Left kidney (tissue), 2 donors: ENCODE measurements around the gene ITGB6. TPM values are rescaled to one million over a fixed set of nuclear protein-coding genes. Genes with fewer than 3 reads are reported as not detected.
A peak's percentile ranks its signal among the peaks of the same experiment; 100 is the strongest.
"Not testable (repeated sequence)": the region's sequence is repeated elsewhere in the genome, so short reads cannot be mapped to it uniquely, and the experiment has no call there.

Experiments
- DNase-seq: peaks from one replicate; pipeline ENCODE4 v3.0.0-alpha.2; 2013
- polyA plus RNA-seq: library from polyadenylated mRNA; unstranded; fragments of 120-200 nt; gene quantifications from one replicate; pipeline ENCODE4 v1.2.1, GENCODE V29; 2013; ENCODE audit not compliant: insufficient read length

ITGB6 gene
- polyA plus RNA-seq, 1 donor, result 16.7 TPM

GRCh38 chr2:160140471-160140870 is 59.6 kb downstream of the ITGB6 start:
- DNase-seq, result no peak

GRCh38 chr2:160139991-160140390 is 60.1 kb downstream of the ITGB6 start:
- no peak for DNase-seq

- no peak for DNase-seq
Observed at GRCh38 chr2:160139350-160139749, 60.7 kb downstream of the ITGB6 start.

GRCh38 chr2:160138406-160138805 is 61.7 kb downstream of the ITGB6 start:
- no peak for DNase-seq

GRCh38 chr2:160137464-160137863 is 62.6 kb downstream of the ITGB6 start:
- DNase-seq, result no peak

GRCh38 chr2:160132761-160133160 is 67.3 kb downstream of the ITGB6 start:
- DNase-seq, result no peak

GRCh38 chr2:160126756-160127155 is 73.3 kb downstream of the ITGB6 start:
- no peak for DNase-seq

- no peak for DNase-seq
Observed at GRCh38 chr2:160126315-160126714, 73.8 kb downstream of the ITGB6 start.

GRCh38 chr2:160125828-160126227 is 74.2 kb downstream of the ITGB6 start:
- no peak for DNase-seq

- no peak for DNase-seq
Observed at GRCh38 chr2:160125366-160125765, 74.7 kb downstream of the ITGB6 start.

GRCh38 chr2:160124571-160124970 is 75.5 kb downstream of the ITGB6 start:
- no peak for DNase-seq

GRCh38 chr2:160114721-160115120 is 85.4 kb downstream of the ITGB6 start:
- DNase-seq, result not testable (repeated sequence)

GRCh38 chr2:160114020-160114419 is 86.1 kb downstream of the ITGB6 start:
- no peak for DNase-seq

GRCh38 chr2:160111951-160112798 is 87.9 kb downstream of the ITGB6 start:
- DNase-seq, result no peak

- no peak for DNase-seq
Observed at GRCh38 chr2:160110674-160111239, 89.3 kb downstream of the ITGB6 start.

- peak; percentile 76 for DNase-seq
Observed at GRCh38 chr2:160109939-160110673, 90.0 kb downstream of the ITGB6 start.

- no peak for DNase-seq
Observed at GRCh38 chr2:160109243-160109642, 90.8 kb downstream of the ITGB6 start.

- DNase-seq, result no peak
Observed at GRCh38 chr2:160108646-160109045, 91.4 kb downstream of the ITGB6 start.

- no peak for DNase-seq
Observed at GRCh38 chr2:160105366-160105765, 94.7 kb downstream of the ITGB6 start.

- no peak for DNase-seq
Observed at GRCh38 chr2:160104115-160104514, 96.0 kb downstream of the ITGB6 start.

- DNase-seq, result no peak
Observed at GRCh38 chr2:160097326-160097725, 102.7 kb downstream of the ITGB6 start.

- DNase-seq, result no peak
Observed at GRCh38 chr2:160096409-160096808, 103.7 kb downstream of the ITGB6 start.

GRCh38 chr2:160092445-160092844 is 107.6 kb downstream of the ITGB6 start:
- DNase-seq, result no peak
